Neural cell (in vitro differentiated cells): Measurements from ENCODE around the gene LRMDA. TPM values are rescaled to one million over a fixed set of nuclear protein-coding genes. Genes with fewer than 3 reads are reported as not detected.

Experiments
- H2AFZ ChIP-seq: fragments of 200-600, 300-800 bp; sonication (generic), shearing (Covaris generic); 2 replicates; pipeline ENCODE4 v1.6.0; 2014; ENCODE audit warnings: low read depth, mild to moderate bottlenecking, antibody characterized with exemption, low read length, moderate library complexity
- H3F3A ChIP-seq: fragments of 200-600 bp; shearing (Covaris generic); 2 replicates; pipeline ENCODE4 v1.6.1; 2016; ENCODE audit warnings: mild to moderate bottlenecking, moderate library complexity, mixed read lengths, antibody characterized with exemption, low read length; ENCODE audit not compliant: insufficient read depth, poor library complexity, severe bottlenecking
- H3K27ac ChIP-seq: fragments of 200-600, 300-800 bp; sonication (generic), shearing (Covaris generic); 2 replicates; pipeline ENCODE4 v1.5.1; 2014; ENCODE audit warnings: mild to moderate bottlenecking, low read length, moderate library complexity
- H3K27me3 ChIP-seq: fragments of 300-800, 200-600 bp; sonication (generic), shearing (Covaris generic); 2 replicates; pipeline ENCODE4 v1.6.0; 2014; ENCODE audit warnings: mild to moderate bottlenecking, low read depth, low read length, moderate library complexity; ENCODE audit not compliant: insufficient read depth
- H3K36me3 ChIP-seq: fragments of 300-800, 200-600 bp; sonication (generic), shearing (Covaris generic); 2 replicates; pipeline ENCODE4 v1.5.1; 2014; ENCODE audit warnings: mild to moderate bottlenecking, antibody characterized with exemption, low read length, moderate library complexity; ENCODE audit not compliant: insufficient read depth
- H3K4me2 ChIP-seq: fragments of 300-800, 200-600 bp; sonication (generic), shearing (Covaris generic); 2 replicates; pipeline ENCODE4 v1.6.0; 2014; ENCODE audit warnings: mild to moderate bottlenecking, low read length
- H3K4me3 ChIP-seq: fragments of 300-800, 200-600 bp; sonication (generic), shearing (Covaris generic); 2 replicates; pipeline ENCODE4 v1.5.1; 2014; ENCODE audit warnings: mild to moderate bottlenecking, low read length, moderate library complexity
- H3K79me2 ChIP-seq: fragments of 200-600 bp; shearing (Covaris generic); replicated peaks from 2 replicates; pipeline ENCODE4 v1.6.0; 2014; ENCODE audit warnings: mild to moderate bottlenecking, low read length, moderate library complexity; ENCODE audit not compliant: insufficient read depth
- H3K9ac ChIP-seq: fragments of 300-800, 200-600 bp; sonication (generic), shearing (Covaris generic); 2 replicates; pipeline ENCODE4 v1.6.1; 2016; ENCODE audit warnings: mild to moderate bottlenecking, low read length, mixed read lengths
- H3K9me2 ChIP-seq: fragments of 200-600 bp; shearing (Covaris generic); 2 replicates; pipeline ENCODE4 v1.6.1; 2016; ENCODE audit warnings: mild to moderate bottlenecking, low read length, mixed read lengths; ENCODE audit not compliant: insufficient read depth
- H3K9me3 ChIP-seq: fragments of 200-600, 300-800 bp; sonication (generic), shearing (Covaris generic); 2 replicates; pipeline ENCODE4 v1.6.1; 2016; ENCODE audit warnings: mild to moderate bottlenecking, mixed run types, low read length, moderate library complexity, mixed read lengths
- H4K20me1 ChIP-seq: fragments of 200-600 bp; shearing (Covaris generic); 2 replicates; pipeline ENCODE4 v1.6.1; 2016; ENCODE audit warnings: mild to moderate bottlenecking, mixed run types; ENCODE audit not compliant: insufficient read depth
- EP300 ChIP-seq: fragments of 450-650 bp; conservative IDR thresholded peaks from 2 replicates; pipeline ENCODE4 v1.6.1; 2014; ENCODE audit warnings: antibody characterized with exemption, mild to moderate bottlenecking, moderate library complexity; ENCODE audit not compliant: poor library complexity, severe bottlenecking
- EZH2 ChIP-seq: fragments of 200-600, 300-800 bp; shearing (Covaris generic), sonication (generic); IDR thresholded peaks from 2 replicates; pipeline ENCODE4 v1.6.1; 2014; ENCODE audit warnings: antibody characterized with exemption, low read length, borderline replicate concordance, mild to moderate bottlenecking; ENCODE audit not compliant: insufficient read depth, poor library complexity, severe bottlenecking
- MXI1 ChIP-seq: fragments of 450-650 bp; conservative IDR thresholded peaks from 2 replicates; pipeline ENCODE4 v1.6.1; 2014; ENCODE audit warnings: antibody characterized with exemption, mild to moderate bottlenecking; ENCODE audit not compliant: poor library complexity, severe bottlenecking
- POLR2AphosphoS5 ChIP-seq: IDR thresholded peaks from 2 replicates; pipeline ENCODE4 v1.6.1; 2012
- RAD21 ChIP-seq: fragments of 450-650 bp; conservative IDR thresholded peaks from 2 replicates; pipeline ENCODE4 v1.6.1; 2014; ENCODE audit warnings: antibody characterized with exemption, mild to moderate bottlenecking, moderate library complexity
- SMC3 ChIP-seq: fragments of 450-650 bp; conservative IDR thresholded peaks from 2 replicates; pipeline ENCODE4 v1.6.1; 2014; ENCODE audit warnings: antibody characterized with exemption, mild to moderate bottlenecking, moderate library complexity; ENCODE audit not compliant: poor library complexity
- TAF1 ChIP-seq: IDR thresholded peaks from 2 replicates; pipeline ENCODE4 v1.6.1; 2012; ENCODE audit warnings: low read depth
- polyA plus RNA-seq: library from polyadenylated mRNA; depleted of rRNA; stranded (reverse); fragments of >200 nt; gene quantifications from 2 replicates; pipeline ENCODE4 v1.2.3, GENCODE V29; 2014
- TF ChIP-seq, protein P1 (sequence below): IDR thresholded peaks from 2 replicates; pipeline ENCODE4 v1.6.1; 2012; ENCODE audit warnings: borderline replicate concordance
- TF ChIP-seq, protein P2 (sequence below): fragments of 450-650 bp; IDR thresholded peaks from 2 replicates; pipeline ENCODE4 v1.5.1; 2014; ENCODE audit warnings: antibody characterized with exemption, mild to moderate bottlenecking, moderate library complexity; ENCODE audit not compliant: poor library complexity, severe bottlenecking

The LRMDA gene
- polyA plus RNA-seq, 1 donor from 2014 or later, result 5.6 TPM

DNA sequence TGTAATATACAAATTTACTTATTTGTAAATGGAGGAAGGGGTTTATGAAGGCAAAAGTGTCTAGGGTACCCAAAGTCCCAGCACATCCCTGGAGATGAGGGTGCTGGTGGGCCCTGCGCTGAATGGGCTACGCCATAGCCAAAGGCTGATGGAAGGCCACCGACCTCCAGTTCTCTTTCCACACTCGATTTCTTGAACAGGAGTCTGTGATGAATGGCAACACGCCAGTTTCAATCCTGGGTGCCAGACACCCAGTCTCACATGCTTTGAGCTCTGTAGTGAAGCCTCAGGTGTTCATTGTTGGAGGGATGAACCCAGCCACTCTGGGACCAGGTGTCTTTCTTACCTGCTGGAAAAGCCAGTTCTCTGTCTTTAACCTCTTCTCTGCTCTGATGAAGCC, 752 bp downstream of the LRMDA start:
- Histone ChIP-seq H3K4me3 (no peak overlapping the region), H3K36me3 (no peaks in the 10 kb centered on the region), H3F3A (no peaks in the 10 kb centered on the region), H4K20me1 (no peaks in the 10 kb centered on the region), H3K4me2 (no peak overlapping the region), H3K9me3 (no peaks in the 10 kb centered on the region), H3K27ac (no peak overlapping the region), H3K27me3 (peaks cover 41% of the 10 kb centered on the region), H3K9ac (no peak overlapping the region), H3K9me2 (no peaks in the 10 kb centered on the region), H2AFZ (no peak overlapping the region), H3K79me2 (no peaks in the 10 kb centered on the region)
- TF ChIP-seq POLR2AphosphoS5 (no peak), TAF1 (no peak), EP300 (no peak), MXI1 (no peak), RAD21 (no peak), EZH2 (no peak), SMC3 (no peak)
- TF ChIP-seq, protein P1, sequence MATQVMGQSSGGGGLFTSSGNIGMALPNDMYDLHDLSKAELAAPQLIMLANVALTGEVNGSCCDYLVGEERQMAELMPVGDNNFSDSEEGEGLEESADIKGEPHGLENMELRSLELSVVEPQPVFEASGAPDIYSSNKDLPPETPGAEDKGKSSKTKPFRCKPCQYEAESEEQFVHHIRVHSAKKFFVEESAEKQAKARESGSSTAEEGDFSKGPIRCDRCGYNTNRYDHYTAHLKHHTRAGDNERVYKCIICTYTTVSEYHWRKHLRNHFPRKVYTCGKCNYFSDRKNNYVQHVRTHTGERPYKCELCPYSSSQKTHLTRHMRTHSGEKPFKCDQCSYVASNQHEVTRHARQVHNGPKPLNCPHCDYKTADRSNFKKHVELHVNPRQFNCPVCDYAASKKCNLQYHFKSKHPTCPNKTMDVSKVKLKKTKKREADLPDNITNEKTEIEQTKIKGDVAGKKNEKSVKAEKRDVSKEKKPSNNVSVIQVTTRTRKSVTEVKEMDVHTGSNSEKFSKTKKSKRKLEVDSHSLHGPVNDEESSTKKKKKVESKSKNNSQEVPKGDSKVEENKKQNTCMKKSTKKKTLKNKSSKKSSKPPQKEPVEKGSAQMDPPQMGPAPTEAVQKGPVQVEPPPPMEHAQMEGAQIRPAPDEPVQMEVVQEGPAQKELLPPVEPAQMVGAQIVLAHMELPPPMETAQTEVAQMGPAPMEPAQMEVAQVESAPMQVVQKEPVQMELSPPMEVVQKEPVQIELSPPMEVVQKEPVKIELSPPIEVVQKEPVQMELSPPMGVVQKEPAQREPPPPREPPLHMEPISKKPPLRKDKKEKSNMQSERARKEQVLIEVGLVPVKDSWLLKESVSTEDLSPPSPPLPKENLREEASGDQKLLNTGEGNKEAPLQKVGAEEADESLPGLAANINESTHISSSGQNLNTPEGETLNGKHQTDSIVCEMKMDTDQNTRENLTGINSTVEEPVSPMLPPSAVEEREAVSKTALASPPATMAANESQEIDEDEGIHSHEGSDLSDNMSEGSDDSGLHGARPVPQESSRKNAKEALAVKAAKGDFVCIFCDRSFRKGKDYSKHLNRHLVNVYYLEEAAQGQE, result no peak
- TF ChIP-seq, protein P2, sequence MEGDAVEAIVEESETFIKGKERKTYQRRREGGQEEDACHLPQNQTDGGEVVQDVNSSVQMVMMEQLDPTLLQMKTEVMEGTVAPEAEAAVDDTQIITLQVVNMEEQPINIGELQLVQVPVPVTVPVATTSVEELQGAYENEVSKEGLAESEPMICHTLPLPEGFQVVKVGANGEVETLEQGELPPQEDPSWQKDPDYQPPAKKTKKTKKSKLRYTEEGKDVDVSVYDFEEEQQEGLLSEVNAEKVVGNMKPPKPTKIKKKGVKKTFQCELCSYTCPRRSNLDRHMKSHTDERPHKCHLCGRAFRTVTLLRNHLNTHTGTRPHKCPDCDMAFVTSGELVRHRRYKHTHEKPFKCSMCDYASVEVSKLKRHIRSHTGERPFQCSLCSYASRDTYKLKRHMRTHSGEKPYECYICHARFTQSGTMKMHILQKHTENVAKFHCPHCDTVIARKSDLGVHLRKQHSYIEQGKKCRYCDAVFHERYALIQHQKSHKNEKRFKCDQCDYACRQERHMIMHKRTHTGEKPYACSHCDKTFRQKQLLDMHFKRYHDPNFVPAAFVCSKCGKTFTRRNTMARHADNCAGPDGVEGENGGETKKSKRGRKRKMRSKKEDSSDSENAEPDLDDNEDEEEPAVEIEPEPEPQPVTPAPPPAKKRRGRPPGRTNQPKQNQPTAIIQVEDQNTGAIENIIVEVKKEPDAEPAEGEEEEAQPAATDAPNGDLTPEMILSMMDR, result no peak

DNA sequence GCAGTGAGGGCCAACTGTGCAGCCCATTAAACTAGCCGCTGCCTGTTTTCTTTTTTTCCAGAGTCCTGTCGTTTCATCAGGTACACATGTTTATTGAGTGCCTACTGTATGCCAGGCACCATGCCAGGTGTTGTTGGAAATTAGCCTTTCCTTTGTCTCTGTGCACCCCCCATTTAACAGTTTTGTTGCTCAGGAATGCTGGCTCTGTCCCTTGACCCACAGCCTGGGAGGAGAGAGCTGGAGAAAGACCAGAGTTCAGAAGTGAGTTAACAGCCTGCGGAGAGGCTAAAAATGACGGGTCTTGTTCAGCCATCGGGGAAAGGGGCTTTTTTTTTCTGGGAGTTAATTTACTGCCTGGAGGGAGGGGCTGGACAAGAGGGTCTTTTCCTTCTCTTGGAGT, 1.3 kb downstream of the LRMDA start:
- no peak overlapping the region for H3K4me3 ChIP-seq
- H3K9me3 ChIP-seq, result no peaks in the 10 kb centered on the region
- no peaks in the 10 kb centered on the region for H4K20me1 ChIP-seq
- H3K4me2 ChIP-seq, result no peak overlapping the region
- H3F3A ChIP-seq, result no peaks in the 10 kb centered on the region
- no peak overlapping the region for H2AFZ ChIP-seq
- no peak overlapping the region for H3K27ac ChIP-seq
- H3K27me3 ChIP-seq, result peaks cover 41% of the 10 kb centered on the region
- no peaks in the 10 kb centered on the region for H3K79me2 ChIP-seq
- no peaks in the 10 kb centered on the region for H3K36me3 ChIP-seq
- H3K9me2 ChIP-seq, result no peaks in the 10 kb centered on the region
- TF ChIP-seq EZH2, result no peak
- no peak for TF ChIP-seq TAF1
- TF ChIP-seq EP300, result no peak
- TF ChIP-seq, protein P2, result no peak
- TF ChIP-seq SMC3, result no peak
- no peak for TF ChIP-seq RAD21
- no peak overlapping the region for H3K9ac ChIP-seq
